Endothelial cell of umbilical vein (primary cell): ENCODE results near the gene QRFP. TPM values are rescaled to one million over a fixed set of nuclear protein-coding genes. Genes with fewer than 3 reads are reported as not detected.

Source experiments
- BruUV-seq: library from RNA; stranded (reverse); fragments of 400-500 nt; replicated peaks from 2 replicates; lab custom pipeline; 2021; lab: Mats Ljungman, UMichigan
- CTCF ChIA-PET: fragments of 300-600, 350-600 bp; sonication (Branson Sonifier 250); formaldehyde crosslinking; loops from one replicate; lab custom pipeline; 2021; ENCODE audit warnings: antibody characterized with exemption, inconsistent platforms; lab: Charles Lee
- POLR2A ChIA-PET: fragments of 300-600, 350-600 bp; sonication (Branson Sonifier 250); formaldehyde crosslinking; loops from one replicate; lab custom pipeline; 2021; ENCODE audit warnings: antibody characterized with exemption, inconsistent platforms; lab: Charles Lee
- DNase-seq: peaks from one replicate; pipeline ENCODE4 v3.0.0-alpha.2; 2011; ENCODE audit warnings: low read depth, low spot score
- FAIRE-seq: peaks from 2 replicates; lab custom pipeline; 2011; peaks lifted over from hg19 to GRCh38; lab: Jason Lieb, UNC
- H2AFZ ChIP-seq: 2 replicates; pipeline ENCODE4 v1.6.0; 2012; ENCODE audit warnings: low read depth, low read length, control low read depth, inconsistent platforms
- H3K27ac ChIP-seq: 2 replicates; pipeline ENCODE4 v1.5.1; 2011; ENCODE audit warnings: low read depth, mild to moderate bottlenecking, control low read depth, low read length, moderate library complexity; ENCODE audit not compliant: insufficient read depth
- H3K27me3 ChIP-seq, 2 experiments: 2 replicates each; pipeline versions ENCODE4 v1.6.0 to v1.6.1; 2011; ENCODE audit warnings: low read length in 2 of 2, mixed read lengths in 1 of 2; ENCODE audit not compliant: control insufficient read depth in 2 of 2, insufficient read depth in 2 of 2
- H3K36me3 ChIP-seq, 2 experiments: 2 replicates in 1 of 2; 3 replicates in 1 of 2; pipeline ENCODE4 v1.5.1; 2011; ENCODE audit warnings: low read length in 2 of 2, mild to moderate bottlenecking in 1 of 2, moderate library complexity in 1 of 2; ENCODE audit not compliant: control insufficient read depth in 2 of 2, insufficient read depth in 2 of 2; ENCODE audit errors: extremely low read depth in 1 of 2
- H3K4me1 ChIP-seq: 3 replicates; pipeline ENCODE4 v1.5.1; 2011; ENCODE audit warnings: mild to moderate bottlenecking, low read length; ENCODE audit not compliant: control insufficient read depth, insufficient read depth; ENCODE audit errors: extremely low read depth
- H3K4me2 ChIP-seq: 2 replicates; pipeline ENCODE4 v1.6.1; 2011; ENCODE audit warnings: low read length, control low read depth, mixed read lengths; ENCODE audit not compliant: insufficient read depth
- H3K4me3 ChIP-seq, 3 experiments: fragments of 200-600 bp in 1 of 3; sonication (generic), shearing (Covaris generic) in 1 of 3; replicated peaks in 1 of 3; 2 replicates each; pipeline ENCODE4 v1.5.1; 2011 to 2016; ENCODE audit warnings: control low read depth in 3 of 3, low read length in 3 of 3, mild to moderate bottlenecking in 2 of 3, inconsistent platforms in 1 of 3, low read depth in 1 of 3, moderate library complexity in 1 of 3; ENCODE audit not compliant: insufficient read depth in 1 of 3
- H3K79me2 ChIP-seq: 2 replicates; pipeline ENCODE4 v1.6.0; 2012; ENCODE audit warnings: low read length, inconsistent platforms; ENCODE audit not compliant: control insufficient read depth, insufficient read depth
- H3K9ac ChIP-seq: replicated peaks from 2 replicates; pipeline ENCODE3; 2011; ENCODE audit warnings: low read length, control low read depth; ENCODE audit not compliant: insufficient read depth; ENCODE audit errors: extremely low read depth
- H3K9me1 ChIP-seq: replicated peaks from 3 replicates; pipeline ENCODE4 v1.6.0; 2011; ENCODE audit warnings: mild to moderate bottlenecking, low read length; ENCODE audit not compliant: control insufficient read depth, insufficient read depth; ENCODE audit errors: extremely low read depth
- H3K9me3 ChIP-seq: replicated peaks from 2 replicates; pipeline ENCODE4 v1.5.1; 2012; ENCODE audit warnings: low read length, inconsistent platforms; ENCODE audit not compliant: control insufficient read depth, insufficient read depth
- H4K20me1 ChIP-seq: replicated peaks from 2 replicates; pipeline ENCODE3; 2011; ENCODE audit warnings: mild to moderate bottlenecking, low read length; ENCODE audit not compliant: control insufficient read depth, insufficient read depth; ENCODE audit errors: extremely low read depth
- EZH2 ChIP-seq: IDR thresholded peaks from 2 replicates; pipeline ENCODE4 v1.6.1; 2012; ENCODE audit warnings: borderline replicate concordance, low read depth, mild to moderate bottlenecking, moderate library complexity, low read length, inconsistent platforms; ENCODE audit not compliant: severe bottlenecking
- FOS ChIP-seq: IDR thresholded peaks from 2 replicates; pipeline ENCODE4 v1.6.1; 2011; ENCODE audit warnings: mild to moderate bottlenecking, low read length, moderate library complexity, borderline replicate concordance; ENCODE audit not compliant: insufficient read depth
- GATA2 ChIP-seq: IDR thresholded peaks from 2 replicates; pipeline ENCODE4 v1.7.0; 2011; ENCODE audit warnings: low read depth, mild to moderate bottlenecking, moderate library complexity, mixed read lengths, low read length; ENCODE audit not compliant: insufficient read length, insufficient read depth
- JUN ChIP-seq: IDR thresholded peaks from 2 replicates; pipeline ENCODE4 v1.6.1; 2011; ENCODE audit warnings: borderline replicate concordance, low read depth; ENCODE audit not compliant: insufficient read length, insufficient read depth
- MYC ChIP-seq: IDR thresholded peaks from one replicate; pipeline ENCODE4 v1.6.1; 2011; ENCODE audit warnings: mild to moderate bottlenecking, low read depth, low read length
- POLR2A ChIP-seq: IDR thresholded peaks from 2 replicates; pipeline ENCODE4 v1.6.1; 2012; ENCODE audit warnings: low read depth, mild to moderate bottlenecking, control low read depth, low read length
- POLR2AphosphoS5 ChIP-seq: IDR thresholded peaks from 2 replicates; pipeline ENCODE4 v1.6.1; 2012; ENCODE audit warnings: low read depth, mild to moderate bottlenecking, control low read depth, low read length, moderate library complexity; ENCODE audit not compliant: insufficient read depth
- dilution Hi-C: fragments of 300-500 bp; cut with MboI; formaldehyde crosslinking; loops from one replicate; pipeline ENCODE4 v1.15.0; 2019; ENCODE audit warnings: low sequenced_read_pairs; ENCODE audit not compliant: extremely low pct_ligation_motif_present
- intact Hi-C: fragments of 100-400 bp; cut with micrococcal nuclease; formaldehyde crosslinking; loops from one replicate; pipeline ENCODE4 v1.10.0; 2022
- polyA plus RNA-seq, 4 experiments: library from polyadenylated mRNA; depleted of rRNA in 3 of 4; stranded (reverse) in 3 of 4; unstranded in 1 of 4; fragments of >200 nt; gene quantifications; 2 replicates each; pipeline versions ENCODE4 v1.2.1 to v1.2.3, GENCODE V29; 2011 to 2012; ENCODE audit warnings: missing spikeins in 1 of 4
- total RNA-seq: library from RNA; stranded (reverse); gene quantifications from 2 replicates; pipeline ENCODE4 v1.2.3, GENCODE V29; 2021
- TF ChIP-seq, protein P1 (sequence below): IDR thresholded peaks from 2 replicates; pipeline ENCODE4 v1.6.1; 2011; ENCODE audit not compliant: insufficient read depth, insufficient read length
- TF ChIP-seq, protein P2 (sequence below), 2 donors: IDR thresholded peaks; 1 replicate in 1 of 2; 2 replicates in 1 of 2; pipeline ENCODE4 v1.5.1; 2011; ENCODE audit warnings: low read length in 2 of 2, mild to moderate bottlenecking in 2 of 2, moderate library complexity in 2 of 2, control low read depth in 1 of 2, inconsistent platforms in 1 of 2, low read depth in 1 of 2; ENCODE audit not compliant: insufficient read depth in 1 of 2; ENCODE audit errors: extremely low read depth in 1 of 2

The QRFP gene
- total and polyA plus RNA-seq, 2 donors (not counting 3 experiments of a cell fraction or from before 2014, with no cell fraction given) = not detected

DNA sequence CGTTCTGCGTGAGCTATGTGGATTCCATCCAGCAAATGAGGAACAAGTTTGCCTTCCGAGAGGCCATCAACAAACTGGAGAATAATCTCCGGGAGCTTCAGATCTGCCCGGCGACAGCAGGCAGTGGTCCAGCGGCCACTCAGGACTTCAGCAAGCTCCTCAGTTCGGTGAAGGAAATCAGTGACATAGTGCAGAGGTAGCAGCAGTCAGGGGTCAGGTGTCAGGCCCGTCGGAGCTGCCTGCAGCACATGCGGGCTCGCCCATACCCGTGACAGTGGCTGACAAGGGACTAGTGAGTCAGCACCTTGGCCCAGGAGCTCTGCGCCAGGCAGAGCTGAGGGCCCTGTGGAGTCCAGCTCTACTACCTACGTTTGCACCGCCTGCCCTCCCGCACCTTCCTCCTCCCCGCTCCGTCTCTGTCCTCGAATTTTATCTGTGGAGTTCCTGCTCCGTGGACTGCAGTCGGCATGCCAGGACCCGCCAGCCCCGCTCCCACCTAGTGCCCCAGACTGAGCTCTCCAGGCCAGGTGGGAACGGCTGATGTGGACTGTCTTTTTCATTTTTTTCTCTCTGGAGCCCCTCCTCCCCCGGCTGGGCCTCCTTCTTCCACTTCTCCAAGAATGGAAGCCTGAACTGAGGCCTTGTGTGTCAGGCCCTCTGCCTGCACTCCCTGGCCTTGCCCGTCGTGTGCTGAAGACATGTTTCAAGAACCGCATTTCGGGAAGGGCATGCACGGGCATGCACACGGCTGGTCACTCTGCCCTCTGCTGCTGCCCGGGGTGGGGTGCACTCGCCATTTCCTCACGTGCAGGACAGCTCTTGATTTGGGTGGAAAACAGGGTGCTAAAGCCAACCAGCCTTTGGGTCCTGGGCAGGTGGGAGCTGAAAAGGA is 10.9 kb downstream of the QRFP start:
- Histone ChIP-seq H3K4me2 (no peak overlapping the region), H3K4me3 (no peak overlapping the region), H2AFZ (no peak overlapping the region), H3K9me3 (no peaks in the 10 kb centered on the region), H3K36me3 (peaks cover 39 to 71% of the 10 kb centered on the region in 2 experiments), H3K27me3 (no peaks in the 10 kb centered on the region), H3K9ac (no peak overlapping the region), H3K9me1 (no peaks in the 10 kb centered on the region), H3K4me1 (no peaks in the 10 kb centered on the region), H4K20me1 (no peaks in the 10 kb centered on the region), H3K79me2 (peaks cover 3% of the 10 kb centered on the region), H3K27ac (no peak overlapping the region)
- dilution Hi-C loops = no loop called here
- TF ChIP-seq, protein P1, sequence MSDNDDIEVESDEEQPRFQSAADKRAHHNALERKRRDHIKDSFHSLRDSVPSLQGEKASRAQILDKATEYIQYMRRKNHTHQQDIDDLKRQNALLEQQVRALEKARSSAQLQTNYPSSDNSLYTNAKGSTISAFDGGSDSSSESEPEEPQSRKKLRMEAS = no peak
- no peak for TF ChIP-seq FOS
- TF ChIP-seq, protein P2, sequence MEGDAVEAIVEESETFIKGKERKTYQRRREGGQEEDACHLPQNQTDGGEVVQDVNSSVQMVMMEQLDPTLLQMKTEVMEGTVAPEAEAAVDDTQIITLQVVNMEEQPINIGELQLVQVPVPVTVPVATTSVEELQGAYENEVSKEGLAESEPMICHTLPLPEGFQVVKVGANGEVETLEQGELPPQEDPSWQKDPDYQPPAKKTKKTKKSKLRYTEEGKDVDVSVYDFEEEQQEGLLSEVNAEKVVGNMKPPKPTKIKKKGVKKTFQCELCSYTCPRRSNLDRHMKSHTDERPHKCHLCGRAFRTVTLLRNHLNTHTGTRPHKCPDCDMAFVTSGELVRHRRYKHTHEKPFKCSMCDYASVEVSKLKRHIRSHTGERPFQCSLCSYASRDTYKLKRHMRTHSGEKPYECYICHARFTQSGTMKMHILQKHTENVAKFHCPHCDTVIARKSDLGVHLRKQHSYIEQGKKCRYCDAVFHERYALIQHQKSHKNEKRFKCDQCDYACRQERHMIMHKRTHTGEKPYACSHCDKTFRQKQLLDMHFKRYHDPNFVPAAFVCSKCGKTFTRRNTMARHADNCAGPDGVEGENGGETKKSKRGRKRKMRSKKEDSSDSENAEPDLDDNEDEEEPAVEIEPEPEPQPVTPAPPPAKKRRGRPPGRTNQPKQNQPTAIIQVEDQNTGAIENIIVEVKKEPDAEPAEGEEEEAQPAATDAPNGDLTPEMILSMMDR (IDR thresholded peaks at IDR 0.05; ENCODE audit: extremely low read depth in 1 of 2, insufficient read depth in 1 of 2, low read depth in 1 of 2, low read length in 2 of 2) = no peak
- TF ChIP-seq JUN = no peak
- TF ChIP-seq EZH2 = no peak
- no peak for TF ChIP-seq MYC
- TF ChIP-seq POLR2A = no peak
- no peak for TF ChIP-seq GATA2
- TF ChIP-seq POLR2AphosphoS5 = no peak
- FAIRE-seq (no peak), DNase-seq (no peak)
- POLR2A ChIA-PET = no interaction called here
- no TSS peak for BruUV-seq
- CTCF ChIA-PET = interaction anchor here (0.7 to 3.3 kb wide), 7 partner anchors 16 to 184 kb away, joined by 3 to 14 read pairs (median 4); no protein-coding TSS in a partner anchor
- intact Hi-C loops = no loop called here
